Measurements from ENCODE around the gene TDRD12.

Gene TDRD12, protein sequence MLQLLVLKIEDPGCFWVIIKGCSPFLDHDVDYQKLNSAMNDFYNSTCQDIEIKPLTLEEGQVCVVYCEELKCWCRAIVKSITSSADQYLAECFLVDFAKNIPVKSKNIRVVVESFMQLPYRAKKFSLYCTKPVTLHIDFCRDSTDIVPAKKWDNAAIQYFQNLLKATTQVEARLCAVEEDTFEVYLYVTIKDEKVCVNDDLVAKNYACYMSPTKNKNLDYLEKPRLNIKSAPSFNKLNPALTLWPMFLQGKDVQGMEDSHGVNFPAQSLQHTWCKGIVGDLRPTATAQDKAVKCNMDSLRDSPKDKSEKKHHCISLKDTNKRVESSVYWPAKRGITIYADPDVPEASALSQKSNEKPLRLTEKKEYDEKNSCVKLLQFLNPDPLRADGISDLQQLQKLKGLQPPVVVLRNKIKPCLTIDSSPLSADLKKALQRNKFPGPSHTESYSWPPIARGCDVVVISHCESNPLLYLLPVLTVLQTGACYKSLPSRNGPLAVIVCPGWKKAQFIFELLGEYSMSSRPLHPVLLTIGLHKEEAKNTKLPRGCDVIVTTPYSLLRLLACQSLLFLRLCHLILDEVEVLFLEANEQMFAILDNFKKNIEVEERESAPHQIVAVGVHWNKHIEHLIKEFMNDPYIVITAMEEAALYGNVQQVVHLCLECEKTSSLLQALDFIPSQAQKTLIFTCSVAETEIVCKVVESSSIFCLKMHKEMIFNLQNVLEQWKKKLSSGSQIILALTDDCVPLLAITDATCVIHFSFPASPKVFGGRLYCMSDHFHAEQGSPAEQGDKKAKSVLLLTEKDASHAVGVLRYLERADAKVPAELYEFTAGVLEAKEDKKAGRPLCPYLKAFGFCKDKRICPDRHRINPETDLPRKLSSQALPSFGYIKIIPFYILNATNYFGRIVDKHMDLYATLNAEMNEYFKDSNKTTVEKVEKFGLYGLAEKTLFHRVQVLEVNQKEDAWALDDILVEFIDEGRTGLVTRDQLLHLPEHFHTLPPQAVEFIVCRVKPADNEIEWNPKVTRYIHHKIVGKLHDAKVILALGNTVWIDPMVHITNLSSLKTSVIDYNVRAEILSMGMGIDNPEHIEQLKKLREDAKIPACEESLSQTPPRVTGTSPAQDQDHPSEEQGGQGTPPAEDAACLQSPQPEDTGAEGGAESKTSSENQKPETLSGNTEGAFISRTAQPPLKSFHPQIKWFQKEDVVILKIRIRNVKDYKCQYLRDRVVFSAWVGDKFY (N-terminal part only)

DNA sequence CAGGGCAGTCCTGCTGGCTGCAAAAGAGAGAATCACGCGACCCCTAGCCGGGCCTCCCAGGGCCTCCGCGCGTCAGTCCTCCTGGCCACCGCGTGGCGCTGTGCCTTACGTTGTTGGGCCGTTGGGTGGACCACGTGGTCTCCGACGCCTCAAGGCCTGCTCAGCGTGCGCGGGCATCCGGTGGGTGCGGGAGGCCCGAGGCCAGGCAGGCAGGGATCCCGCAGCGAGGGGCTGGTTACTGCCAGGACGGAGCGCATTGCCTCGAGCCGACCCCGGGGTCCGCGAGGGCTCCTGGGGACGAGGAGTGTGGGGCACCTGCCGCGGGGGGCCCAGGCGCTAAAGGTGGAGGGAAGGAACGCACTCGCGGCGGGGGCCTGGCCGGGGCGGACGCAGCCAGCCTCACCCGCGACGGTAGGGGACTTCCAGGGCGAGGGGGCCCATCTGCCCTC is at the start of gene TDRD12:
Gene TDRD12, plus strand, starts transcription at position 157 of the 449 bp plus-strand sequence. CDS start 306 bp downstream, outside the sequence.
- DNase-seq = no peak

DNA sequence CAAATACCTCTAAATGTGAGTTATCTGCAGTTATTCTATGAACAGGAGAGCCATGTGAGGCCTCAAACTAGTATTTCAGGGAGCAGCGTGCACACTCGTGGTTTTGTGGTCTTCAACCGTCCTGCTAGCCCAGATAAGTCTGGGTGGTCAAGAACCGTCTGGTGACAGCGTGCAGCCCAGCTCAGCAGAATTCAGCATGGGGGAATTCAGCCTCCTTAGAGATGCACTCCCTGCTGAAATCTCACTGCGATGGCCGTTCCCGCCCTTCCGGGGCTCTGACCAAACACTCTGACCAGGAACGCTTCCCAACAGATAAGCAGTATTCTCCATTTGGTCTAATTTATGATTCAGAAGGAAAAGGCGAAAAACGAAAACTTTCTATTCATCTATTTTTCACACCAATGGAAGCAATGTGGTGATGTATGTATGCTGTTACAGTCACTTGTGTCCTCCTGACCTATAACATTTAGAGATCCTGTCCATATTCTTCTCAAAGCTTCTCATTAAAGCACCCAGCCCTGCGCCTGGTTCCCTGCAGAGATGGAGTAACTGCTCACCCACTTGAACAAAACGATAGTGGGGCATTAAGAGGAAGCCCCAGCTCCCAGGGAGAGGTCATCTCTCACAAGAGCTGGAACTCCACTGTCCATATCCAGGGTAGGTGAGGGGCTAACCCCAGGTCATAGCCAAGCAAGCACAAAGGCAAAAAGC is 47.5 kb upstream of the TDRD12 start:
- DNase-seq = no peak

DNA sequence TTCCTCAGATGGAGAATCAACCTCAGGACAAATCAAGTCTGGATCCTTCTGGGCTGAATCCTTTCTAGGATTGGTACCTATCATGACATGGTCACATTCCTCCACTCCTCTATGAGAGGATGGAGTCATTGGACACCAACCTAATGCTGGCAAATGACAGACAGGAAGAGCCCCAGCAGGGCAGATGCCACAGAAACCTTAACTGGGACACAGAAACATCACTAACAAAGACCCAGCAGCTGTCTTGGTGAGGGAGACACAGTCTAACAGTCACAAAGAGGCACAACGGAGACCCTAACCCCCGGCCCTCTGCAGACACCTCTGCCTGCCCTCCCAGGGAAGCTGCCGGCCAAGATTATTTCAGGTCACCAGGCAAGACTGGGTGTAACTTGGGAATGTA is 46.7 kb upstream of the TDRD12 start:
- DNase-seq = no peak

DNA sequence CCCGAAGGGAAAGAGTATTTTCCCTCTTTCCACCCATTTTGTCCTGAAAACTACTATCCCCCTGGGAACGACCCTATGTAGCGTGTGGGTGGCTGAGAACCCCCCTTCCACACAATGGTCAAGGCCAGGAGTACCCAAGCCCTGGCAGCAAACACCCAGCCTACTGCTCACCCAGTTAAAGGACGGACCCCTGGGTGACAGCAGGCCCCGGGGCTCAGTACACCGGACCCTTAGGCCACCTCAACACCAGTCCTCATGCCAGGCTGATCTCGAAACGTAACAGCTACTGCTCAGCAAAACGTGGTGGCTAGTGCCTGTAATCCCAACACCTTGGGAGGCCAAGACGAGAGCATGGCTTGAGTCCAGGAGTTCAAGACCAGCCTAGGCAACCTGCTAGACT is 46.0 kb upstream of the TDRD12 start:
- no peak for DNase-seq

DNA sequence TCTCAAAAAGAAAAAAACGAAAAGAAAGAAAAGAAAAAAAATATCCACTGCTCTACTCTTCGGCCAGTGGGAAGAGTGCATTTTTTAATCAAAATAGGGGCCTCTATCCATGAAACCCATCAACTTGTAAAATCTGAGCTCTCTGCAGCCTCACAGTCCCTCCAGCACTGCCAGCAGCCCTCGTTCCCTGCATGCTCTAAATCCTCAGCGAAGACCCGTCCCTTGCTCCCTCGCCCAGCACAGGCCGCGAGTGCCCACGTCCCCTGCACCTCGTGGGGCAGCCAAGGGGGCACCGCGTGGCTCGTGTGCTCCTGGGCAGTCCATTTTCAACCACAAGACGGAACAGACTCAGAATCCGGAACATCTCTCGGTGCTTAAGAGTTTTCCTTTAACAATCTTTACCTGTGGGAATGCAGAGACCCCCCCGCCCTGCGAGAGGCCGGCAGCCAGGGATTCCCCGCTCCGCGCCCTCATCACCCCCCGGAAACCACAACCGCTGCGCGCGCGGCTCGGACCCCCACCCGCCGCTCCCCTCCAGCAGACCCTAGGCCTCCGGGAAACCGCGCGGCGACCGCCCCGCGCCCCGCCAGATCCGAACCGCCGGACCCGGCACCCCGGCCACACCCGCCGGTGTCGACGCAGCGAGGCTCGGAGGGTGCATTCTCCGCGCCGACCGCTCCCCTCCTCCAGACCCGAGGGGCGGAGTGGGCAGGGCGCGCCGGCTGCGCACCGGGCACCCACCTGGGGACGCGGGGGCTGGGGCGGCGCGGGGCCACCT is 45.2 kb upstream of the TDRD12 start:
- no peak for DNase-seq

DNA sequence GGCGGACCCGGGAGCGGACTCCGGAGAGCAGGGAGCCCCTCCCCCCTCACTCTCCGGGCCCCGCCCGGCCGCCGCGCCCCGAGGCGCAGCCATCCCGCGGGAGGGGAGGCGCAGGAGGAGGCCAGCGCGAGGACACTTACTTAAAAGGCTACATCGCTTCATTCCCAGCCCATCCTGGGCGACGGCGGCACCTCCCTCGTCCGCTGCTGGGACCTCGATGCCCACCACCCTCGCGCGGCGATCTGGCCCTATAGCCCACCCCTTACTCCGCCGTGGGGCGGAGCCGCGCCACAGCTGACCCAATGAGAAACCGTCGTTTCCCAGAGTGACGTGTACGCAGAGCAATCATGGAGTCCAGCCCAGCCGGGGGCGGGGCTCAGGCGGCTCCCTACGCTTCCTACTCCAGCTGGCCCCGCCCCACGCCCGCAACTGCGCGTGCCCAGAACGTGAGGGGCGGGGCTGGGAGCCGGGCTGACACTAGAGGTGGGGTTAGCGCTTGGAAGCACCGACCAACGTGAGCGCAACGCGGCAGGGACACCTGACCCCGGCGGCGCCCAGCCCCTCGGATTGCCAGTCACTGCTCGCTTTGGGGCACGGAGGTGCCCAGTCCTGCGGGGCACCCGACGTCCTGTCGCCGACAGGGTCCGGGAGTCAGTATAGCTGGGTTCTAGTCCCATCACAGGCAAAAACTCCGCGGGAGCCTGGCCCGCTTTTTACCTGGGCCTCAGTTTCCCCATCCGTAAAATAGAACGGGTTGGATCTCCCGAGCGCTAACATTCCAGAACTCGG is 44.4 kb upstream of the TDRD12 start, which contains the start of gene ANKRD27:
Gene ANKRD27, minus strand, starts transcription at position 250 of the 789 bp plus-strand sequence. CDS start 16,165 bp downstream, outside the sequence.
- peak; percentile 98 for DNase-seq

DNA sequence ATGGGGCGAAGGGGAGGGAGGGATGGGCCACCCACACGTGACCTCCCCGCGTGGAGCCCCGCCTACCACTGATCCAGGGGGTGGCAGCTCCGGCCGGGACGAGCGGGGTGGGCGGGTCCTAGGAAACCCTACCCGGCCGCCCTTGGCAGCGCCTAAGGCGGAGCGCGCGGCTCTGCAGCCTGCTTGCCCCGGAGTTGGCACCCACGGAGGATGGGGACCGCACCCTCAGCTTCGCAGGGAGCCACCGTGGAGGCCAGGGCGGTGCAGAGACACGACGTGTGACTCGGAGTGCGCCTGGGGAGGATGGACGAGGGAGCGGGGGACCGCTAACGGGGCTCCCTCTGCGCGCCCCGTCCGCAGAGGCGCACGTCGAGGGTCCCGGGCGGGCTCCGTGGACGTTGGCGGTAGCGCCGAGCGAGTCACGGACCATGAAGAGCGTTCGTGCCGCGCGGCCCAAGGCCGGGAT is 43.8 kb upstream of the TDRD12 start, which contains the start of gene RGS9BP:
Gene RGS9BP, plus strand, starts transcription at position 129 of the 466 bp plus-strand sequence. CDS start 416 bp downstream, outside the sequence.
- peak; percentile 60 for DNase-seq

DNA sequence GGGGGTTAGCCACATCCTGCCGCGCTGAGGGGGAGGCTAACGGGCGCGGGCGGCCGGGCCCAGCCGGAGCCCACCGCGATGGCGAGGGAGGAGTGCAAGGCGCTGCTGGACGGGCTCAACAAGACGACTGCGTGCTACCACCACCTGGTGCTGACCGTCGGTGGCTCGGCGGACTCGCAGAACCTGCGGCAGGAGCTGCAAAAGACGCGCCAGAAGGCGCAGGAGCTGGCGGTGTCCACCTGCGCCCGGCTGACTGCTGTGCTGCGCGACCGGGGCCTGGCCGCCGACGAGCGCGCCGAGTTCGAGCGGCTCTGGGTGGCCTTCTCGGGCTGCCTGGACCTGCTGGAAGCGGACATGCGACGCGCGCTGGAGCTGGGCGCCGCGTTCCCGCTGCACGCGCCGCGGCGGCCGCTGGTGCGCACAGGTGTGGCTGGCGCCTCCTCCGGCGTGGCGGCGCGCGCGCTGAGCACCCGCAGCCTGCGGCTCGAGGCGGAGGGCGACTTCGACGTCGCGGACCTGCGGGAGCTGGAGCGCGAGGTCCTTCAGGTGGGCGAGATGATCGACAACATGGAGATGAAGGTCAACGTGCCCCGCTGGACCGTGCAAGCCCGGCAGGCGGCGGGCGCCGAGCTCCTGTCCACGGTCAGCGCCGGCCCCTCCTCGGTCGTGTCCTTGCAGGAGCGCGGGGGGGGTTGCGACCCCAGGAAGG is 43.2 kb upstream of the TDRD12 start:
- peak; percentile 10 for DNase-seq

DNA sequence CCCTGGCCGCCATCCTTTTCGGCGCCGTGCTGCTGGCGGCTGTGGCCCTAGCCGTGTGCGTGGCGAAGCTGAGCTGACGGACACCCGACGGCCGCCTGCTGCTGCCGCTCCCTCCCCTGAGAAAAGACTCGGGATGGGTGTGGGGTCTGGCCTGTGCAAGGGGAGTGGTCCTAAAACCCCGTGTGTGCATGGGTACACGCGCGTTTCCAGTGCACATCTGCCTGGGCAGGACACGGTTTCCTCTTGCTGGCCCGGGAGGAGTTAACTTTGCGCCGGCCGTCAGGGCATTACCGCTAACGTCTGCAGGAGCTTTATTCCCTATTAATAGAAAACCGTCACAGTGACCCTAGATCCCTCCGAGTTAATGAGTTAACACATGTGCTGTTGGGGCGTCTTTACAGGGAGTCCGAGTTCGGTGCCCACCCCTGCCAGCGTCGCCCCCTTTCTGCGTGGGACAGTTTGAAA is 42.6 kb upstream of the TDRD12 start:
- no peak for DNase-seq

DNA sequence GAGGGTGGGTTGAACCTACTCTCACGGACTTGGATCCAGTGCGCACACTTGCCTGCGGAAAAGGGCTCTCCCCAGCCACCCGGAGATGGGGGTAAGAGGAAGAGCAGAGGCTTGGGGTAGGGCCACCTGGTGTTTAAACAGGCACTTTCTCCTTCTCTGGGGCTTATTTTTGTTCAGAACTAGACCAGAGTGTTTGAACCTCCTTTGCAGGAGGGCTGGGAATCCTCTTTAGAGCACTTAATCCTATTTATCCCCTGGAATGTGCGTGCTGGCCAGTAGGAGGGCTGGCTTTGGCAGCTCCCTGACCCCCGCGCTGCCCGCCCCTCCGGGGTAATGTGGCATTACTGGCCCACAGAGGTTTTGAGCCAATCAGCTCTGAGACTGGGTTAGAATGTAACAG is 41.9 kb upstream of the TDRD12 start:
- DNase-seq = no peak

DNA sequence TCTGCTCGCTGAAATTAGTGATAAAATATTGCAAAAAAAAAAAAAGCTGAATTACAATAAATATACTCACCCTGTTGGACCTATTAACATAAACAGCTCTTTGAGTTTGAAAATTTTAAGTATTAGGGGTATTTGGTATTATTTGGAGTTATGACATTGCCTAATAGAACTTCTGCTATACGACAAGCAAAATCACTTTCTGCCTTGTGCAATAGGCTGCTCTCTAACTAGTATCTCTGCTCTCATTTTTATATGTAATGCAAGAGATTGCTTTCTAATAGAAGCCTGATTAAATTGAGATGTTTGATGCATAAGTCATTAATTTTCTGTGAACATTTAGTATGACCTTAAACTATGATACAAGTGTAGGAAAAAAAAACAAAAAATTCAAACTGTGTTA is 38.6 kb upstream of the TDRD12 start:
- no peak for DNase-seq

DNA sequence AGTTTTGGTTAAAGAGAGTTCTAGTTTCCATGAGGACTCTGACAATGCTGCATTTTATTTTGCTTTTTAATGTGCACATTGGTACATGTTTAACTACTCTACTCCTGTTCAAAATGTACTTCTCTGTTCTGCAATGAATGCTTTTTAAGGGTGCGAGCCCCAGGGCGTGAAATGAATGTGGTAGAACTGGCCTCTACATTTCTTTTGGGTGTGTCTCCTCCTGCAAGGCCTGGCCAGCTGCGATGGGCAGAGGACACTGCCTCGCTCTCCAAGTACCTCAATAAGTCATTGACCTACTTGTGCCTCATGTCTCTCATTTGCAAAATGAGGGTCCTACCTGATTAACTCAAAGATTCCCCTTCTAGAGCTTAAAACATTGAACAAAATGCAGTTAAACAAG is 37.2 kb upstream of the TDRD12 start:
- no peak for DNase-seq

DNA sequence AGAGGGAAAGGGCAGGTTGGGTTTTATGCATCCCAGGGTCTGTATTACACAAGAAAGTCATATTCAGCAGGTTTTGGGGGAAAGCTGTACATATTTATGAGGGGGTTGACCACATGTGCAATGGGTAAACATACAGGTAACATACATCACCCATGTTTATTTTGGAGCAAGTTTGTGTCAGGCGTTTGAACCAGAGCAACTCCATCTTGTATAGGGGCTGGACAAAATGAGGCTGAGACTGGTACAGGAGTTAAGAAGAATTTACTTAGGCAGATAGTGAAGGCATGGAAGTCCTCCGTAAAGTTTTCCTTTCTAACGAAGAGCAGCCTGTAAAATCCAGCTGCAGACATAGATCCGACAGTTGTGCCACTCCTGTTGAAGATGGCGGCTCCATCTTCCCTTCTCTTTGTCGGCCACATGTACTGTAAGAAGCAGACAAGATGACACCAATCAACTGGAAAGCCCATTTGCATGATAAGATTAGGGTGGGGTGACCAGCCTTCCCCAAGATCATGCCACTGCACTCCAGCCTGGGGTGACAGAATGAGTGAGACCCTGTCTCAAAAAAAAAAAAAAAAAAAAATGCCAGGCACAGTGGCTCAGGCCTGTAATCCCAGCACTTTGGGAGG is 32.6 kb upstream of the TDRD12 start:
- no peak for DNase-seq

DNA sequence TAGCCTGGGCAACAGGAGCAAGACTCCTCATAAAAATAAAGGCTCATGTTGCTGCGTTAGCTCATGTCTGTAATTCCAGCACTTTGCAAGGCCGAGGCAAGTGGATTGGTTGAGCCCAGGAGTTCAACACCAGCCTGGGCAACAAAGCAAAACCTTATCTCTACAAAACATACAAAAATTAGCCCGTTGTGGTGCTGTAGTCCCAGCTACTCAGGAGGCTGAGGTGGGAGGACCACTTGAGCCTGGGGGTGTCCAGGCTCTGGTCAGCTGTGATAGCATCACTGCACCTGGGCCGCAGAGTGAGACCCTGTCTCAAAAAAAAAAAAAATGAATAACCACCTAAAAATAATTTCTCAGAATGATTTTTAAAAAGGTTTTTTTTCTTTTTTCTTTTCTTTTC is 31.9 kb upstream of the TDRD12 start:
- DNase-seq = no peak

DNA sequence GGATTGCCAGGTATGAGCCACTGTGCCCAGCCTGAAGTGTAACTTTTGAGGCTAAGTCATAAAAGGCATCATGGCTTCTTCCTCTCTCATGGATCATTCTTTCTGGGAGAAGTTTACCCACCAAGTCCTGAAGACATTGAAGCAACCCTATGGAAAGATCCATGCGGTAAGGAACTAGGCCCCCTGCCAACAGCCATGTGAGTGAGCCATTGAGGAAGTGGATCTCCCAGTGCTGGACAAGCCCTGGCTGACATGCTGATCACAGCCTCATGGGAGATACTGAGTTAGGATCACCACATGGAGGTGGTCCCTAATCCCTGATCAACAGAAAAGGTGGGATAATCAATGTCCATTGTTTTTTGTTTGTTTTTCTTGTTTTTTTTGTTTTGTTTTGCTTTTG is 31.3 kb upstream of the TDRD12 start:
- DNase-seq = no peak

DNA sequence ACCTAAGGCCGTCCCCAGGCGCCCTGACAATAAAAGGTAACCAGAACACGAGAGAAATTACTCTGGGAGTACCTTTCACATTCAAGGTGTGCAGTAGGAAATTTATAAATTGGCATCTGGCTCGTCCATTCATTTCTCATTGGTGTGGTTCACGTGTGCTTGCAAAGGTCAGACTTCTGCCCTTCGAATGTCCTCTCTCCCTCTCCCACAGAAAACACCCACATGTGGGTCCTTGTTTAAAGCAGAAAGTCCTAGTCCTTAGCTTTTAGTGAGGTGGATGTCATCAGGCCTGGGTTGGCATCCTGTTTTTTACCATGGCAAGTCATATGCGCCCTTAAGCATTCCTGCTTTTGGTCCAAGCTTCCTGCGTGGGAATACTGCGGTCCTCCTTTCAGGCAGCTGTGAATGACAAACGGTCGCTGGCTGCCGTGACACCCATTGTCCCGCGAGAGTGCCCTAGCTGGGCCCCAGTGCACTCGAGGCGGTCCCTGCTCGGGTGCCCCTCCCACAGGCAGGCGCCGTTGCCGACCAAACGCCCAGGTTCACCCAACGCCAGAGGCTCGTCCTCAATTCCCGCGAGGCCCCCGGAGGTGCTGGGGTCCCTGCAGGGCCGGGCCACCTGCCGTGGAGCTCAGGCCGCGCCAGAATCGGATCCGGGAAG is 28.1 kb upstream of the TDRD12 start, which contains the start of gene NUDT19:
Gene NUDT19, plus strand, starts transcription at position 531 of the 661 bp plus-strand sequence. CDS start 140 bp downstream, outside the sequence.
- DNase-seq = peak; percentile 77

DNA sequence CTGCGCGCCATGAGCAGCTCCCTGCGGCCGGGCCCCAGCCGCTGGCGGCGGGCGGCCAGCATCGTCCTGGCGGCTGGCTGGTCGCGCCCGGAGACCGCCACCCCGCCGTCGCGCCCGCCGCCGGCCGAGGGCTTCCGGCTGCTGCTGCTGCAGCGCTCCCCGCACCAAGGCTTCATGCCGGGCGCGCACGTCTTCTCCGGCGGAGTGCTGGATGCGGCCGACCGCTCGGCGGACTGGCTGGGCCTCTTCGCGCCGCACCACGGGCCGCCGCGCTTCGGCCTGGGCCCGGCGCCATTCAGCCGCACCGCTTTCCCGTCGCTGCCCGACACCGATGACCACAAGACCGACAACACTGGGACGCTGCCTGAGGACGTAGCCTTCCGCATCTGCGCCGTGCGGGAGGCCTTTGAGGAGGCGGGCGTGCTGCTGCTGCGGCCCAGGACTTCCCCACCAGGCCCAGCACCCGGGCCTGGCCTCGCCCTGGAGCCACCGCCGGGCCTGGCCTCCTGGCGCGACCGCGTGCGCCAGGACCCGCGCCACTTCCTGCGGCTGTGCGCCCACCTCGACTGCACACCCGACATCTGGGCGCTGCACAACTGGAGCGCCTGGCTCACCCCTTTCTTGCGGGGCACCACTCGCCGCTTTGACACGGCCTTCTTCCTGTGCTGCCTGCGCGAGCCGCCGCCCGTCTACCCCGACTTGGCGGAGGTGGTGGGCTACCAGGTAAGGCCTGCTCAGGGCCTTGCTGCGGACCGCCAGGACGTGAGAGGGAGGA is 27.4 kb upstream of the TDRD12 start:
- DNase-seq = peak; percentile 52

DNA sequence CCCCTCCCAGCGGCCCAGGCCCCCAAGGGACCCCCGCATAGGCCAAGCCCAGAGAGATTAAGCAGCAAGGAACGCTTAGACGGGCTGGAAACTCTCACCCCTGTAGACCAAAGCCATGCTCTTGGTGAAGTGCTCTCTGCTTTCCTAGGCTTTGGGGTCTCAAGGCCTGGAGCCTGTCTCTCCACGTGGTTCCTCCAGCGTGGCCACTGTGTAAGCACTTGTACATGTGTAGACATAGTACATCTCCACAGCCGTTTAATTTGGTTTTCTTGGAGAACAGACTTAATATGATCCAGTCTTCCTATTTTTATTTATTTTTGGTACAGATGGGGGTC is 26.9 kb upstream of the TDRD12 start:
- DNase-seq = no peak

Measured in stimulated activated CD4-positive, alpha-beta T cell treated with anti-CD3 and anti-CD28 coated beads, Interleukin-12 subunit alpha, Interleukin-12 subunit beta, amount 100 ng/mL, for 4 hours (primary cell).